Measurements from ENCODE around the gene ADK. TPM values are rescaled to one million over a fixed set of nuclear protein-coding genes. Genes with fewer than 3 reads are reported as not detected.
"Not testable (repeated sequence)": the region's sequence is repeated elsewhere in the genome, so short reads cannot be mapped to it uniquely, and the experiment has no call there.

The ADK gene
- total and polyA plus RNA-seq, 8 donors, result 7.2 to 66.1 (median 21.5) TPM

- Histone ChIP-seq H3K36me3 (no peaks in the 10 kb centered on the region), H3K9me3 (no peaks in the 10 kb centered on the region), H3K27ac (no peak overlapping the region), H3K4me1 (peaks cover 11 to 21% (median 14%) of the 10 kb centered on the region in 4 donors), H3K27me3 (no peaks in the 10 kb centered on the region), H3K4me3 (no peak overlapping the region)
- intact Hi-C loops (cut with DNase I; ENCODE audit: low total_unique reads), result no loop called here
- no peak for TF ChIP-seq POLR2A (IDR thresholded peaks at IDR 0.05)
- TF ChIP-seq, protein P1, sequence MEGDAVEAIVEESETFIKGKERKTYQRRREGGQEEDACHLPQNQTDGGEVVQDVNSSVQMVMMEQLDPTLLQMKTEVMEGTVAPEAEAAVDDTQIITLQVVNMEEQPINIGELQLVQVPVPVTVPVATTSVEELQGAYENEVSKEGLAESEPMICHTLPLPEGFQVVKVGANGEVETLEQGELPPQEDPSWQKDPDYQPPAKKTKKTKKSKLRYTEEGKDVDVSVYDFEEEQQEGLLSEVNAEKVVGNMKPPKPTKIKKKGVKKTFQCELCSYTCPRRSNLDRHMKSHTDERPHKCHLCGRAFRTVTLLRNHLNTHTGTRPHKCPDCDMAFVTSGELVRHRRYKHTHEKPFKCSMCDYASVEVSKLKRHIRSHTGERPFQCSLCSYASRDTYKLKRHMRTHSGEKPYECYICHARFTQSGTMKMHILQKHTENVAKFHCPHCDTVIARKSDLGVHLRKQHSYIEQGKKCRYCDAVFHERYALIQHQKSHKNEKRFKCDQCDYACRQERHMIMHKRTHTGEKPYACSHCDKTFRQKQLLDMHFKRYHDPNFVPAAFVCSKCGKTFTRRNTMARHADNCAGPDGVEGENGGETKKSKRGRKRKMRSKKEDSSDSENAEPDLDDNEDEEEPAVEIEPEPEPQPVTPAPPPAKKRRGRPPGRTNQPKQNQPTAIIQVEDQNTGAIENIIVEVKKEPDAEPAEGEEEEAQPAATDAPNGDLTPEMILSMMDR (IDR thresholded peaks at IDR 0.05), result no peak
- no peak for TF ChIP-seq EP300 (IDR thresholded peaks at IDR 0.05)
- no peak for DNase-seq
Measured at GRCh38 chr10:74186678-74187077, 35.7 kb downstream of the ADK start.

- H3K27ac ChIP-seq, result no peak overlapping the region
- peaks cover 11 to 21% (median 13%) of the 10 kb centered on the region in 4 donors for H3K4me1 ChIP-seq
- intact Hi-C loops (cut with DNase I; ENCODE audit: low total_unique reads), result no loop called here
- no peaks in the 10 kb centered on the region for H3K9me3 ChIP-seq
- TF ChIP-seq POLR2AphosphoS5 (IDR thresholded peaks at IDR 0.05) (no peak), POLR2A (IDR thresholded peaks at IDR 0.05) (no peak), EP300 (IDR thresholded peaks at IDR 0.05) (no peak)
- TF ChIP-seq, protein P1 (IDR thresholded peaks at IDR 0.05), result no peak
- no peak for DNase-seq
- 50 to 90% (median 66%) methylated on average over 1 of the region's 1 CpG for WGBS, 5 donors
- no peaks in the 10 kb centered on the region for H3K27me3 ChIP-seq
- no peak overlapping the region for H3K4me3 ChIP-seq
- no peaks in the 10 kb centered on the region for H3K36me3 ChIP-seq
Measured at GRCh38 chr10:74187237-74187636, 36.2 kb downstream of the ADK start.

GRCh38 chr10:74188617-74189016 is 37.6 kb downstream of the ADK start:
- intact Hi-C loops (cut with DNase I; ENCODE audit: low total_unique reads); H3K36me3 ChIP-seq; DNase-seq; H3K9me3 ChIP-seq; H3K27me3 ChIP-seq; H3K27ac ChIP-seq; H3K4me3 ChIP-seq: not testable (repeated sequence)
- WGBS, 5 donors, result 96 to 98% (median 98%) methylated on average over 13 of the region's 13 CpGs
- peaks cover 11 to 21% (median 12%) of the 10 kb centered on the region in 4 donors for H3K4me1 ChIP-seq

DNA sequence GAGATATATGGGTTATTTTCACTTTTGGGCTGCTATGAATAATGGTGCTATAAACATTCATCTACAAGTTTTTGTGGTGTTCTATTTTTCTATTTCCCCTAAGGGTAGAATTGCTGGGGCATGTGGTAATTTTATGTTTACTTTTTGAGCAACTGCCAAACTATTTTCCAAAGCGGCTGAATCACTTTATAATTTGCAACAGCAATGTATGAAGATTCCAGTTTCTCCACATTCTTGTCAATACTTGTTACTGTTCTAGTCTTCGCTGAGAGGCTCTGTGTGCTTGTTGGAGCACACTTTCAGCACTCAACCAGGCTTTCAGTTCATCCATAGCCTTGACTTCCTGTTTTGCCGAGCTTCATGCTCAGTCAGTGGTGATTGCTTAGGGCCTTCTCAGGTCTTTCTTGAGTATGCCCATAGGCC is 39.0 kb downstream of the ADK start:
- Histone ChIP-seq H3K27ac (peak overlapping the region in 4 of 5 donors; percentile 60 to 72 (median 69)), H3K9me3 (no peaks in the 10 kb centered on the region), H3K27me3 (no peaks in the 10 kb centered on the region), H3K4me3 (no peak overlapping the region), H3K4me1 (peaks cover 11 to 21% (median 12%) of the 10 kb centered on the region in 4 donors), H3K36me3 (no peaks in the 10 kb centered on the region)
- peak in 1 of 2 donors; percentile 66 for DNase-seq
- 14 to 22% (median 20%) methylated on average over 3 of the region's 3 CpGs for WGBS, 5 donors
- intact Hi-C loops (cut with DNase I; ENCODE audit: low total_unique reads), result no loop called here
- TF ChIP-seq POLR2AphosphoS5 (IDR thresholded peaks at IDR 0.05) (peak in 1 of 3 donors; percentile 28), EP300 (IDR thresholded peaks at IDR 0.05) (no peak), POLR2A (IDR thresholded peaks at IDR 0.05) (no peak)
- TF ChIP-seq, protein P1 (IDR thresholded peaks at IDR 0.05), result no peak

DNA sequence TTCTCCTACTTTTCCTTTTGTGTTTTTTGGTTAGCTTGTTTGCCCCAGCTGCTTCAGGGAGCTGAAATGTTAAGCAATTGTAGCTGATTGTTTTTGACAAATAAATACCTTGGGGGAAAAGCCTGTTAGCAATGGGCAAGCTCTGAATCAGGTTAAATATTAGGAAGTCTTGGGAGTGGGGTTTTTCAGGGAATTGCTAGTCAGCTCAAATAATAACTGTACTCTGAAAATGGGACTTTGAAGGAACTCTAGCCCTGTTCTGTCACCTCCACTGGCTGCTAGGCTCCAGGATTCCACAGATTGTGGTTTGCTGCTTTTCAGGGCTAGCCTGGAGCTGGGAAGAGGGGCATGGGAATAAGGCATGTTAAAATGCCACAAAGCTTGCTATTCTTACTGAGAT is 39.5 kb downstream of the ADK start:
- Histone ChIP-seq H3K27ac (peak overlapping the region in 4 of 5 donors; percentile 60 to 72 (median 69)), H3K9me3 (no peaks in the 10 kb centered on the region), H3K36me3 (no peaks in the 10 kb centered on the region), H3K4me1 (peaks cover 11 to 21% (median 12%) of the 10 kb centered on the region in 4 donors), H3K4me3 (no peak overlapping the region), H3K27me3 (no peaks in the 10 kb centered on the region)
- TF ChIP-seq EP300 (IDR thresholded peaks at IDR 0.05) (no peak), POLR2AphosphoS5 (IDR thresholded peaks at IDR 0.05) (no peak), POLR2A (IDR thresholded peaks at IDR 0.05) (no peak)
- TF ChIP-seq, protein P1 (IDR thresholded peaks at IDR 0.05), result no peak
- intact Hi-C loops (cut with DNase I; ENCODE audit: low total_unique reads), result no loop called here
- no peak for DNase-seq

Data from stomach (tissue), 9 donors.